B cell (primary cell): ENCODE measurements around the gene IL12A. TPM values are rescaled to one million over a fixed set of nuclear protein-coding genes. Genes with fewer than 3 reads are reported as not detected.

Experiments
- ATAC-seq: fragments of 200-7000 bp; cut with Tn5 transposase; one replicate; pipeline ENCODE4 v1.10.0; 2021; ENCODE audit warnings: low read depth, mild to moderate bottlenecking, moderate number of reproducible peaks, moderate library complexity
- CTCF ChIA-PET: fragments of 350-600 bp; sonication (Branson Sonifier 250); formaldehyde crosslinking; loops from one replicate; lab custom pipeline; 2021; ENCODE audit warnings: antibody characterized with exemption, inconsistent platforms; lab: Charles Lee
- POLR2A ChIA-PET: fragments of 350-600 bp; sonication (Branson Sonifier 250); formaldehyde crosslinking; loops from one replicate; lab custom pipeline; 2021; ENCODE audit warnings: antibody characterized with exemption; lab: Charles Lee
- DNase-seq: peaks from one replicate; pipeline ENCODE4 v3.0.0; 2013
- H2AFZ ChIP-seq: 2 replicates; pipeline ENCODE4 v1.6.1; 2012; ENCODE audit warnings: mild to moderate bottlenecking, low read depth, low read length; ENCODE audit not compliant: insufficient read depth, poor library complexity, severe bottlenecking
- H3K27ac ChIP-seq, 2 donors: 1 replicate in 1 of 2; 2 replicates in 1 of 2; pipeline ENCODE4 v1.5.1; 2012 to 2013; ENCODE audit warnings: low read length in 2 of 2, mild to moderate bottlenecking in 2 of 2, moderate library complexity in 1 of 2
- H3K27me3 ChIP-seq, 4 experiments: fragments of 200-600 bp in 1 of 4; sonication (generic) in 1 of 4; replicated peaks in 1 of 4; 1 replicate in 2 of 4; 2 replicates in 2 of 4; pipeline versions ENCODE4 v1.6.1 to v1.7.0; 2013 to 2016; ENCODE audit warnings: low read length in 3 of 4, mild to moderate bottlenecking in 2 of 4, mixed read lengths in 1 of 4, moderate library complexity in 1 of 4; ENCODE audit not compliant: insufficient read depth in 4 of 4, control insufficient read depth in 3 of 4; ENCODE audit errors: control extremely low read depth in 1 of 4
- H3K36me3 ChIP-seq, 2 experiments: replicated peaks in 1 of 2; 1 replicate in 1 of 2; 2 replicates in 1 of 2; pipeline versions ENCODE4 v1.6.1 to v1.7.1; 2013; ENCODE audit warnings: low read length in 1 of 2; ENCODE audit not compliant: insufficient read depth in 2 of 2, control insufficient read depth in 1 of 2; ENCODE audit errors: control extremely low read depth in 1 of 2, extremely low read depth in 1 of 2
- H3K4me1 ChIP-seq, 2 donors: fragments of 200-600 bp in 1 of 2; sonication (generic) in 1 of 2; 1 replicate in 1 of 2; 2 replicates in 1 of 2; pipeline versions ENCODE4 v1.5.1 to v1.6.1; 2013 to 2017; ENCODE audit warnings: low read length in 2 of 2; ENCODE audit not compliant: control insufficient read depth in 2 of 2, insufficient read depth in 2 of 2
- H3K4me2 ChIP-seq: replicated peaks from 2 replicates; pipeline ENCODE3; 2012; ENCODE audit warnings: mild to moderate bottlenecking, low read depth, low read length; ENCODE audit not compliant: poor library complexity, severe bottlenecking
- H3K4me3 ChIP-seq, 5 experiments: fragments of 200-600 bp in 1 of 5; sonication (generic) in 1 of 5; 1 replicate in 3 of 5; 2 replicates in 2 of 5; pipeline versions ENCODE4 v1.5.1 to v1.7.0; 2011 to 2016; ENCODE audit warnings: low read length in 4 of 5, mild to moderate bottlenecking in 4 of 5, low read depth in 2 of 5, control low read depth in 1 of 5, moderate library complexity in 1 of 5; ENCODE audit not compliant: insufficient read depth in 1 of 5; ENCODE audit errors: control extremely low read depth in 1 of 5, extremely low read depth in 1 of 5
- H3K79me2 ChIP-seq: fragments of 200-600 bp; sonication (generic); one replicate; pipeline ENCODE4 v1.6.0; 2016; ENCODE audit warnings: low read length; ENCODE audit not compliant: control insufficient read depth, insufficient read depth
- H3K9ac ChIP-seq: fragments of 200-600 bp; sonication (generic); 2 replicates; pipeline ENCODE4 v1.6.1; 2017; ENCODE audit warnings: mild to moderate bottlenecking, low read length, moderate library complexity
- H3K9me3 ChIP-seq, 3 donors: one replicate each; pipeline versions ENCODE4 v1.6.1 to v1.7.1; 2013; ENCODE audit warnings: low read length in 2 of 3; ENCODE audit not compliant: control insufficient read depth in 2 of 3, insufficient read depth in 1 of 3; ENCODE audit errors: control extremely low read depth in 1 of 3
- H4K20me1 ChIP-seq: 2 replicates; pipeline ENCODE4 v1.6.0; 2012; ENCODE audit warnings: mild to moderate bottlenecking, low read length; ENCODE audit not compliant: insufficient read depth, control insufficient read depth, poor library complexity, severe bottlenecking
- H3K27ac Mint-ChIP-seq: one replicate; pipeline ENCODE4 v1.8.0; 2021; ENCODE audit warnings: mixed read lengths
- H3K27me3 Mint-ChIP-seq: one replicate; pipeline ENCODE4 v1.8.0; 2021; ENCODE audit warnings: mixed read lengths
- H3K4me1 Mint-ChIP-seq: one replicate; pipeline ENCODE4 v1.8.0; 2021; ENCODE audit warnings: mixed read lengths
- H3K4me3 Mint-ChIP-seq: one replicate; pipeline ENCODE4 v1.8.0; 2021; ENCODE audit warnings: mixed read lengths
- H3K9me3 Mint-ChIP-seq: one replicate; pipeline ENCODE4 v1.8.0; 2022; ENCODE audit warnings: mixed read lengths; ENCODE audit not compliant: insufficient read depth
- CTCF ChIP-seq: fragments of 200-600 bp; IDR thresholded peaks from one replicate; pipeline ENCODE4 v1.8.0; 2022; ENCODE audit warnings: antibody characterized with exemption, mild to moderate bottlenecking
- EZH2 ChIP-seq: IDR thresholded peaks from 2 replicates; pipeline ENCODE4 v1.6.1; 2012; ENCODE audit warnings: borderline replicate concordance, low read depth, mild to moderate bottlenecking, moderate library complexity, low read length; ENCODE audit not compliant: insufficient read depth, poor library complexity, severe bottlenecking
- WGBS: methylation state at CpG from one replicate; pipeline ENCODE4 v1.1.5; 2013; ENCODE audit warnings: missing lambda C conversion rate; ENCODE audit not compliant: insufficient coverage; 5-methylcytosine and 5-hydroxymethylcytosine counted together
- intact Hi-C: fragments of 100-400 bp; cut with micrococcal nuclease; formaldehyde crosslinking; loops from one replicate; pipeline ENCODE4 v1.10.0; 2022
- polyA plus RNA-seq: library from polyadenylated mRNA; depleted of rRNA; stranded (reverse); fragments of >200 nt; gene quantifications from 2 replicates; pipeline ENCODE4 v1.2.3, GENCODE V29; 2012
- total RNA-seq, 2 donors: library from RNA; stranded (reverse); fragments of 120-200 nt in 1 of 2; gene quantifications; 1 replicate in 1 of 2; 2 replicates in 1 of 2; pipeline versions ENCODE4 v1.2.3 to v1.2.4, GENCODE V29; 2013 to 2022

Gene IL12A
- total and polyA plus RNA-seq, 2 donors (not counting 1 experiment from before 2014, with no cell fraction given), result 6.1 to 9.9 TPM

GRCh38 chr3:159991591-159991990 lies 3.0 kb downstream of the IL12A start:
- 100% methylated on average over 1 of the region's 1 CpG for WGBS
- peak overlapping the region; percentile 68 for H3K27ac Mint-ChIP-seq
- H3K9ac ChIP-seq, result no peak overlapping the region
- H3K4me1 ChIP-seq, result peaks cover 15 to 29% of the 10 kb centered on the region in 2 donors
- ChIA-PET POLR2A (no interaction called here), CTCF (interaction anchor here (0.9 to 9.4 kb wide), 6 partner anchors 11 to 422 kb away, joined by 3 to 140 read pairs (median 12); no protein-coding TSS in a partner anchor)
- no peak overlapping the region for H3K4me3 Mint-ChIP-seq
- H3K27ac ChIP-seq, result peak overlapping the region in 1 of 2 donors; percentile 48
- H3K27me3 ChIP-seq, result no peaks in the 10 kb centered on the region
- H3K4me2 ChIP-seq, result no peak overlapping the region
- H2AFZ ChIP-seq, result no peak overlapping the region
- peaks cover 47% of the 10 kb centered on the region for H3K4me1 Mint-ChIP-seq
- H3K36me3 ChIP-seq, result no peaks in the 10 kb centered on the region
- H4K20me1 ChIP-seq, result no peaks in the 10 kb centered on the region
- TF ChIP-seq EZH2, result no peak
- TF ChIP-seq CTCF, result no peak
- H3K9me3 ChIP-seq, result no peaks in the 10 kb centered on the region
- intact Hi-C loops, result no loop called here
- H3K27me3 Mint-ChIP-seq, result no peaks in the 10 kb centered on the region
- H3K4me3 ChIP-seq, result no peak overlapping the region
- no peak for ATAC-seq
- H3K9me3 Mint-ChIP-seq, result no peaks in the 10 kb centered on the region
- DNase-seq, result no peak
- H3K79me2 ChIP-seq, result no peaks in the 10 kb centered on the region

- no peak for TF ChIP-seq EZH2
- TF ChIP-seq CTCF, result no peak
- H3K36me3 ChIP-seq, result no peaks in the 10 kb centered on the region
- no CpG with 5 or more reads among the region's 1 CpG for WGBS
- DNase-seq (no peak), ATAC-seq (no peak)
- peaks cover 42% of the 10 kb centered on the region for H3K4me1 Mint-ChIP-seq
- no peaks in the 10 kb centered on the region for H4K20me1 ChIP-seq
- H3K9me3 Mint-ChIP-seq, result no peaks in the 10 kb centered on the region
- peak overlapping the region; percentile 68 for H3K27ac Mint-ChIP-seq
- no peak overlapping the region for H3K4me2 ChIP-seq
- H3K4me1 ChIP-seq, result peaks cover 11 to 24% of the 10 kb centered on the region in 2 donors
- no peaks in the 10 kb centered on the region for H3K27me3 ChIP-seq
- H3K27ac ChIP-seq, result no peak overlapping the region
- H3K4me3 ChIP-seq, result no peak overlapping the region
- no peaks in the 10 kb centered on the region for H3K79me2 ChIP-seq
- intact Hi-C loops, result no loop called here
- H3K9me3 ChIP-seq, result no peaks in the 10 kb centered on the region
- no peak overlapping the region for H2AFZ ChIP-seq
- no peaks in the 10 kb centered on the region for H3K27me3 Mint-ChIP-seq
- POLR2A ChIA-PET, result no interaction called here
- H3K4me3 Mint-ChIP-seq, result peak overlapping the region; percentile 5
- no peak overlapping the region for H3K9ac ChIP-seq
- CTCF ChIA-PET, result interaction anchor here (2.7 to 9.4 kb wide), 2 partner anchors 10 to 19 kb away, joined by 16 to 140 read pairs; no protein-coding TSS in a partner anchor
These were observed 4.0 kb downstream of the IL12A start for GRCh38 chr3:159992589-159992988.
